Occipital lobe (tissue), 2 donors: ENCODE measurements around the gene SDF2. TPM values are rescaled to one million over a fixed set of nuclear protein-coding genes. Genes with fewer than 3 reads are reported as not detected.
A peak's percentile ranks its signal among the peaks of the same experiment; 100 is the strongest.
"Not testable (repeated sequence)": the region's sequence is repeated elsewhere in the genome, so short reads cannot be mapped to it uniquely, and the experiment has no call there.

Experiments
- DNase-seq: peaks from one replicate; lab custom pipeline; 2025; lab: John Stamatoyannopoulos, UW
- total RNA-seq: library from RNA; depleted of rRNA; stranded (reverse); fragments of >200 nt; gene quantifications from one replicate; pipeline ENCODE4 v1.2.3, GENCODE V29; 2014

The SDF2 gene
- total RNA-seq, 1 donor from 2014 or later = 33.5 TPM

GRCh38 chr17:28634206-28634865, 27.4 kb downstream of the SDF2 start:
- DNase-seq = no peak

- DNase-seq = no peak
These were observed 34.9 kb downstream of the SDF2 start for GRCh38 chr17:28626818-28627217.

- no peak for DNase-seq
These were observed 37.6 kb downstream of the SDF2 start for GRCh38 chr17:28624148-28624547.

- no peak for DNase-seq
These were observed 38.0 kb downstream of the SDF2 start for GRCh38 chr17:28623696-28624095.

- DNase-seq = no peak
These were observed 39.5 kb downstream of the SDF2 start for GRCh38 chr17:28622186-28622585.

GRCh38 chr17:28620010-28620409, 41.7 kb downstream of the SDF2 start:
- no peak for DNase-seq

GRCh38 chr17:28618464-28618863, 43.2 kb downstream of the SDF2 start:
- DNase-seq = no peak

GRCh38 chr17:28616281-28616680, 45.4 kb downstream of the SDF2 start:
- DNase-seq = no peak

- DNase-seq = no peak
These were observed 46.3 kb downstream of the SDF2 start for GRCh38 chr17:28615260-28615940.

GRCh38 chr17:28613931-28614381, 47.8 kb downstream of the SDF2 start, which contains the start of gene RSKR:
TSS of gene RSKR (minus strand) at chr17:28614185. CDS start at chr17:28614161, 24 bp downstream.
- peak; percentile 70 for DNase-seq

- no peak for DNase-seq
These were observed 48.5 kb downstream of the SDF2 start for GRCh38 chr17:28612936-28613872.

- DNase-seq = no peak
These were observed 49.2 kb downstream of the SDF2 start for GRCh38 chr17:28612531-28612930.

GRCh38 chr17:28610376-28610775, 51.3 kb downstream of the SDF2 start:
- DNase-seq = no peak

- DNase-seq = not testable (repeated sequence)
These were observed 57.7 kb downstream of the SDF2 start for GRCh38 chr17:28604031-28604430.

- peak; percentile 63 for DNase-seq
These were observed 62.2 kb downstream of the SDF2 start for GRCh38 chr17:28599311-28600184.

- peak; percentile 78 for DNase-seq
These were observed 62.9 kb downstream of the SDF2 start, which contains the start of gene SPAG5 for GRCh38 chr17:28598799-28599310. TSS of gene SPAG5 (minus strand) at chr17:28599025. CDS start at chr17:28598946, 79 bp downstream.

GRCh38 chr17:28598389-28598788, 63.3 kb downstream of the SDF2 start:
- no peak for DNase-seq
